Stomach (tissue), 4 donors: ENCODE results near the gene DCUN1D4.

Experiments
- POLR2A ChIP-seq, 4 donors: fragments of 450-650 bp; IDR thresholded peaks; one replicate each; pipeline ENCODE4 v1.6.1; 2016; ENCODE audit warnings: antibody characterized with exemption in 4 of 4, control low read depth in 2 of 4, mild to moderate bottlenecking in 1 of 4, moderate library complexity in 1 of 4
- POLR2AphosphoS5 ChIP-seq, 3 donors: sonication (generic); formaldehyde crosslinking; IDR thresholded peaks; one replicate each; pipeline ENCODE4 v1.6.1; 2016; ENCODE audit warnings: antibody characterized with exemption in 3 of 3
- TF ChIP-seq, protein P1 (sequence below), 7 experiments: fragments of 450-650 bp in 4 of 7; fragments of 200-600 bp in 3 of 7; sonication (generic) in 3 of 7; IDR thresholded peaks; one replicate each; pipeline ENCODE4 v1.5.1; 2016 to 2019; ENCODE audit warnings: antibody characterized with exemption in 7 of 7, control low read depth in 2 of 7, mild to moderate bottlenecking in 1 of 7

- TF ChIP-seq, protein P1, sequence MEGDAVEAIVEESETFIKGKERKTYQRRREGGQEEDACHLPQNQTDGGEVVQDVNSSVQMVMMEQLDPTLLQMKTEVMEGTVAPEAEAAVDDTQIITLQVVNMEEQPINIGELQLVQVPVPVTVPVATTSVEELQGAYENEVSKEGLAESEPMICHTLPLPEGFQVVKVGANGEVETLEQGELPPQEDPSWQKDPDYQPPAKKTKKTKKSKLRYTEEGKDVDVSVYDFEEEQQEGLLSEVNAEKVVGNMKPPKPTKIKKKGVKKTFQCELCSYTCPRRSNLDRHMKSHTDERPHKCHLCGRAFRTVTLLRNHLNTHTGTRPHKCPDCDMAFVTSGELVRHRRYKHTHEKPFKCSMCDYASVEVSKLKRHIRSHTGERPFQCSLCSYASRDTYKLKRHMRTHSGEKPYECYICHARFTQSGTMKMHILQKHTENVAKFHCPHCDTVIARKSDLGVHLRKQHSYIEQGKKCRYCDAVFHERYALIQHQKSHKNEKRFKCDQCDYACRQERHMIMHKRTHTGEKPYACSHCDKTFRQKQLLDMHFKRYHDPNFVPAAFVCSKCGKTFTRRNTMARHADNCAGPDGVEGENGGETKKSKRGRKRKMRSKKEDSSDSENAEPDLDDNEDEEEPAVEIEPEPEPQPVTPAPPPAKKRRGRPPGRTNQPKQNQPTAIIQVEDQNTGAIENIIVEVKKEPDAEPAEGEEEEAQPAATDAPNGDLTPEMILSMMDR (IDR thresholded peaks at IDR 0.05), result no peak
- TF ChIP-seq POLR2A (IDR thresholded peaks at IDR 0.05), result no peak
- TF ChIP-seq POLR2AphosphoS5 (IDR thresholded peaks at IDR 0.05), result peak in 1 of 3 donors; percentile 23
These were observed 23.9 kb downstream of the DCUN1D4 start for GRCh38 chr4:51866835-51867234.
